GM13976 (cell line): ENCODE results near the gene IL22RA1.

ENCODE experiments used
- DNase-seq: peaks from one replicate; pipeline ENCODE4 v3.0.0; 2012; ENCODE audit warnings: low spot score
- in situ Hi-C: fragments of 300-500 bp; cut with MboI; formaldehyde crosslinking; loops from one replicate; pipeline ENCODE4 v1.12.0; 2022; ENCODE audit warnings: low sequenced_read_pairs, mixed read lengths, inconsistent platforms; ENCODE audit not compliant: unreplicated experiment
- TF ChIP-seq, protein P1 (sequence below): IDR thresholded peaks from 2 replicates; pipeline ENCODE4 v1.5.1; 2012; ENCODE audit warnings: borderline replicate concordance, mild to moderate bottlenecking; ENCODE audit not compliant: insufficient read depth; ENCODE audit errors: extremely low read depth, missing control alignments, control extremely low read depth

Gene IL22RA1

DNA sequence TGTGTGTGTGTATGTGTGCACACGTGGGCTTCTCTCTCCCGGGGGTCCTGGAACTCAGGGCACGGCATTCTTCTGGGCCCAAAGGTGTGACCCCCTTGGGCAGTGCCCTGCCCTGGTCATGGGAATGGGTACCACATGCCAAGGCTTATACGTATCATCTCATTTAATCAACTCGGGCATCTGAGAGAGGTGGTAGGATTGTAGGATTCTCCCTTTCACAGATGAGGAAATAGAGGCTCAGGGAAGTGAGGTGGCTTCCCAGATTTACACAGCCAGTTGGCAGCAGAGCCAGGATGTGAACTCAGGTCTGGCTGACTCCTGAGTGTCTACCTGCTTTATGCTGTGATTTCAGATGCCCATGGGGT, 46.2 kb downstream of the IL22RA1 start:
- no peak for DNase-seq
- TF ChIP-seq, protein P1, sequence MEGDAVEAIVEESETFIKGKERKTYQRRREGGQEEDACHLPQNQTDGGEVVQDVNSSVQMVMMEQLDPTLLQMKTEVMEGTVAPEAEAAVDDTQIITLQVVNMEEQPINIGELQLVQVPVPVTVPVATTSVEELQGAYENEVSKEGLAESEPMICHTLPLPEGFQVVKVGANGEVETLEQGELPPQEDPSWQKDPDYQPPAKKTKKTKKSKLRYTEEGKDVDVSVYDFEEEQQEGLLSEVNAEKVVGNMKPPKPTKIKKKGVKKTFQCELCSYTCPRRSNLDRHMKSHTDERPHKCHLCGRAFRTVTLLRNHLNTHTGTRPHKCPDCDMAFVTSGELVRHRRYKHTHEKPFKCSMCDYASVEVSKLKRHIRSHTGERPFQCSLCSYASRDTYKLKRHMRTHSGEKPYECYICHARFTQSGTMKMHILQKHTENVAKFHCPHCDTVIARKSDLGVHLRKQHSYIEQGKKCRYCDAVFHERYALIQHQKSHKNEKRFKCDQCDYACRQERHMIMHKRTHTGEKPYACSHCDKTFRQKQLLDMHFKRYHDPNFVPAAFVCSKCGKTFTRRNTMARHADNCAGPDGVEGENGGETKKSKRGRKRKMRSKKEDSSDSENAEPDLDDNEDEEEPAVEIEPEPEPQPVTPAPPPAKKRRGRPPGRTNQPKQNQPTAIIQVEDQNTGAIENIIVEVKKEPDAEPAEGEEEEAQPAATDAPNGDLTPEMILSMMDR: no peak
- in situ Hi-C loops: no loop called here

DNA sequence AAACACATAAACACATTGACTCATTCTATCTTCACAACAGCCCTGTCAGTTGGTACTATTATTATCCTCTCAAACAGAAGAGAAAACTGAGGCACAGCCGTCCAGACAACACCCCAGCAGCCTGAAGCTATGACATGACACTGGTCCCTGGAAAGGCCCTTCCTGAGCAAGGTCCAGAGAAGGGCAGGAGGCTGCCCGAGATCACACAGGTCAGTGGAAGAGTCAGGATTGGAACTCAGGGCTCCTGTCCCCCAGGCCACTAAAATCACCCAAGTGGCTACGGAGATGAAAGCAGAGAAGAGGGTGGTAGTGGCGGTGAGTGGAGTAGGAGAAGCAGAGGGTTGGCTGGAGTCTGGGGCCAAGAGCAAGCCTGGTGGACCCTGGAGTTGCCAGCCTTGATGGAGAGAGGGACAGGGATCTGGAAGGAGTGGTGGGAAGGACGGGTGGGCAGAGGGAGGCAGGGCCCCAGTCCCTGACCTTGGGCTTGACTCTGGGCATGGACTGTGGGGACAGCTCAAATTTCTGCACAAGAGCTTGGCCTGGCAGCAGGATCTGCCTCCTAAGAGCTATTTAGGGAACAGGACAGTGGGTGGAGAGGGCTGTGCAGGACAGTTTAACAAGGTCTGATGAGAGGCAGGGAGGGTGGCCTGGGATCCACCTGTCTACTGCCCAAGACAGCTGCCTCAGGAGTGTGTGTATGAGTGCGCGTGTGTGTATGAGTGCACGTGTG, 46.8 kb downstream of the IL22RA1 start:
- TF ChIP-seq, protein P1: no peak
- in situ Hi-C loops: no loop called here
- DNase-seq: no peak

DNA sequence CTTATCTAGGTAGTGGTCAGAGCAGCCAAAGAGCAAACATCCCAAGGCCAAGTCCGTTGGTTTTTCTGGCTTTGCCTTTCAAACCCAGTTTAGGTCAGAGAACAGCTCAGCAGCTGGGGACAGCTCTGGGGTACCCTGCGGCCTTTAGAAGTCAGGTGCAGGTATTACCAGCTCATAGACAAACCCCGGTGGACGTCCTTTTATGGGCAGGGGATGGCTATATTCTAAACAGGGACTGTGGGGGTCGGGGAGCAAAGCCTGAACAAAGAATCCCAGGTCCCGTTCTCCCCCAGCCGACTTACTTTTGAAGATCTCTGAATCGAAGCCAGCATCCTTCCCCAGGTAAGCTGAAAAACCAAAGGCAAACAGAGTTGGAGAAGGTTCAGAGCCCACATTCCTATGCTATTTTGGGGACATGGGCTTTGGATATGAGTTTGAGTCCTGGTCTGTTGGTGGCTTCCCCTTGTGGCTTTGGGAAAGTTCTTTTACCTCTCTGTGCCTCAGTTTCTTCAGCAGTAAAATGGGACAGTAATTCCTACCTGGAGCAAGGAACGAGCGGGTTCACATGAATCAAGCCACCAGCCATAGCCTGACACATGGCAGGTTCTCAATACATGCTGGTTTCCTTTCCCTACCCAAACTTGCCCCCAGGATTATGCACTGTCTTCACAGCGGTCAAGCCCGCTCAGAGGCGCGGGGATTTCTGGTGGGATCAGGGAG, 47.6 kb downstream of the IL22RA1 start:
- TF ChIP-seq, protein P1: no peak
- no peak for DNase-seq
- in situ Hi-C loops: no loop called here

DNA sequence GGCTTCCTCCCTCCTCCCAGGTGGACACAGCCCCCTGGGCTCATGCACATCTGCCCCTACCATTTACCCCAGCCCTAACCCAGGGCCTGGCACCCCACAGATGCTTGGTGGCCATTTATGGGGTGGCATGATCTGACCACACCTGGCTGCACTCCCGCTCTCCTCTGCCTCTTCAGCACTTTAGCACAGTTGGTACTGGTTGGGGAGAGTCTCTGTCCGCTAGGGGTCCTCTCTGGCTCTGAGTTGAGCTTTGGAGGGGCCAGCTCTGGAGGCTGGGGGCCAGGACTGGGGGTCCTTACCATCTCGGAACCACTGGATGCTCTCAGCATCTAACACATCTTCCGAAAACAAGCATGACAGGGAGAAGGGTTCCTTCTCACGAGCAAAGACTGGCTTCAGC, 48.4 kb downstream of the IL22RA1 start:
- TF ChIP-seq, protein P1: no peak
- in situ Hi-C loops: no loop called here
- DNase-seq: no peak

DNA sequence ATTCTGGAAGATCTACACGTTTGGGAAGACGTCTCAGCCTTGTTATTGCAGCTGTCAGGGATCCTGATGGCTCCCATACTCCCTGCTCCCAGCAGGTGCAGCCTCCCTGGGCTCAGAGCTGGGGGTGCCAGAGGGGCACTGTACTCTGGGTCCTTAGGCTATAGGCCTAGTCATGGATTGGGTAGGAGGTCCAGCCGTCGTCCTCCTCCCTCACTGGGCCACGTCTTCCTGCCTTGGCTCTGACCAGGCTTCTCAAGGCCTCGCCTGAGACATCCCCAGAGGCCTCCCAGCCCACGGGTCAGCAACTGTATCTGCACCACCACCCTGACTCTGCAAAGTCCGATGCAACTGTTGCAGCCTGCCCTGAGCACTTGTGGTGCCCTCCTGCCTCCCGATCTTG, 49.2 kb downstream of the IL22RA1 start:
- in situ Hi-C loops: no loop called here
- TF ChIP-seq, protein P1: no peak
- DNase-seq: no peak

DNA sequence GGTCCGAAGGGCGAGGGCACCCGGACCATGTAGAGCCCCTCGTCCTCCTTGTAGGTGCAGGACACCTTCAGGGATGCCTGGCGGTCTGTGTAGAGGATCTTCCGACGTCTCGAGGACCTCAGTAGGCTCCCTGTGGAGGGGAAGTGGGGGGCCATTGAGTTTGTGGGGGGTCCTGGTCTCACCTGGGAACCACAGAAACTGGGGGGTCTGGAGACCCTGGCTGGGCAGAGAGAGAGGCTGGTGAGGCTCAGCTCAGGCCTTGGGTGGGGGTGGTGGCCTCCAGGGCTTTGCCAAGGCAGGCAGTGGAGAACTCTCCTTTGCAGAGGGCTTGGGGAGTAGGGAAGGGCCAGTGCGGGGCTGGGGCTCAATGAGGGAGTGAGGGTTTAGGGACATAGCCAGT, 50.0 kb downstream of the IL22RA1 start:
- TF ChIP-seq, protein P1: no peak
- in situ Hi-C loops: no loop called here
- no peak for DNase-seq
